Measurements from ENCODE around the gene CHURC1. TPM values are rescaled to one million over a fixed set of nuclear protein-coding genes. Genes with fewer than 3 reads are reported as not detected.

Gene CHURC1
- total and polyA plus RNA-seq, 4 donors, result 18.8 to 174 (median 34.6) TPM

- no peak overlapping the region for H3K27ac ChIP-seq (ENCODE audit: low read depth in 1 of 2, low read length in 2 of 2)
- H3K4me1 ChIP-seq (ENCODE audit: control insufficient read depth in 4 of 4, insufficient read depth in 4 of 4, low read length in 3 of 4), result peaks cover 9 to 51% (median 36%) of the 10 kb centered on the region in 4 donors
- no peak for DNase-seq (ENCODE audit: low spot score)
- no peak overlapping the region for H3K4me3 ChIP-seq (ENCODE audit: low read depth in 1 of 3, low read length in 3 of 3)
- no peaks in the 10 kb centered on the region for H3K27me3 ChIP-seq (ENCODE audit: control insufficient read depth in 4 of 4, insufficient read depth in 4 of 4, low read length in 3 of 4)
- no peaks in the 10 kb centered on the region for H3K9me3 ChIP-seq (ENCODE audit: control insufficient read depth in 4 of 4, low read length in 3 of 4)
- WGBS, result 26% methylated on average over 1 of the region's 1 CpG
- H3K36me3 ChIP-seq (ENCODE audit: control insufficient read depth in 4 of 4, insufficient read depth in 3 of 4, low read depth in 1 of 4, low read length in 3 of 4), result peaks cover 6 to 19% (median 10%) of the 10 kb centered on the region in 4 donors
- TF ChIP-seq TAF1 (conservative IDR thresholded peaks at IDR 0.05) (no peak), JUND (IDR thresholded peaks at IDR 0.05) (no peak), ZBTB33 (IDR thresholded peaks at IDR 0.05) (no peak), EGR1 (IDR thresholded peaks at IDR 0.05; ENCODE audit: low read depth in 2 of 2) (no peak), RAD21 (IDR thresholded peaks at IDR 0.05) (no peak), RXRA (IDR thresholded peaks at IDR 0.05) (no peak), SP1 (IDR thresholded peaks at IDR 0.05) (no peak), CTCF (IDR thresholded peaks at IDR 0.05; ENCODE audit: low read depth, low read length, missing input control) (no peak)
- no peak overlapping the region for H3K9ac ChIP-seq (ENCODE audit: low read depth in 1 of 2, low read length in 2 of 2)
Observed at GRCh38 chr14:64937171-64937820, 23.0 kb downstream of the CHURC1 start.

- Histone ChIP-seq H3K4me3 (ENCODE audit: low read depth in 1 of 3, low read length in 3 of 3) (no peak overlapping the region), H3K27ac (ENCODE audit: low read depth in 1 of 2, low read length in 2 of 2) (peak overlapping the region in 1 of 2 donors; percentile 43), H3K4me1 (ENCODE audit: control insufficient read depth in 4 of 4, insufficient read depth in 4 of 4, low read length in 3 of 4) (peaks cover 9 to 55% (median 39%) of the 10 kb centered on the region in 4 donors), H3K36me3 (ENCODE audit: control insufficient read depth in 4 of 4, insufficient read depth in 3 of 4, low read depth in 1 of 4, low read length in 3 of 4) (peaks cover 6 to 17% (median 8%) of the 10 kb centered on the region in 4 donors), H3K9ac (ENCODE audit: low read depth in 1 of 2, low read length in 2 of 2) (no peak overlapping the region), H3K27me3 (ENCODE audit: control insufficient read depth in 4 of 4, insufficient read depth in 4 of 4, low read length in 3 of 4) (no peaks in the 10 kb centered on the region), H3K9me3 (ENCODE audit: control insufficient read depth in 4 of 4, low read length in 3 of 4) (no peaks in the 10 kb centered on the region)
- DNase-seq (ENCODE audit: low spot score), result no peak
- 48% methylated on average over 1 of the region's 1 CpG for WGBS
- TF ChIP-seq CTCF (IDR thresholded peaks at IDR 0.05; ENCODE audit: low read depth, low read length, missing input control) (peak; percentile 35), HNF4A (conservative IDR thresholded peaks at IDR 0.05) (no peak), RAD21 (IDR thresholded peaks at IDR 0.05) (peak; percentile 71 to 79), SP1 (IDR thresholded peaks at IDR 0.05) (no peak)
Observed at GRCh38 chr14:64937821-64938193, 23.6 kb downstream of the CHURC1 start.
